GM12892 (cell line): ENCODE measurements around the gene ZBTB20.

Source experiments
- POLR2A ChIP-seq: IDR thresholded peaks from 2 replicates; pipeline ENCODE4 v1.6.1; 2011; ENCODE audit warnings: low read depth, low read length, control low read depth
- POLR2AphosphoS5 ChIP-seq: IDR thresholded peaks from 2 replicates; pipeline ENCODE4 v1.6.1; 2011; ENCODE audit warnings: low read depth, low read length, control low read depth
- TAF1 ChIP-seq: IDR thresholded peaks from 2 replicates; pipeline ENCODE4 v1.6.1; 2011; ENCODE audit warnings: low read depth, mild to moderate bottlenecking, control low read depth, low read length, borderline replicate concordance

DNA sequence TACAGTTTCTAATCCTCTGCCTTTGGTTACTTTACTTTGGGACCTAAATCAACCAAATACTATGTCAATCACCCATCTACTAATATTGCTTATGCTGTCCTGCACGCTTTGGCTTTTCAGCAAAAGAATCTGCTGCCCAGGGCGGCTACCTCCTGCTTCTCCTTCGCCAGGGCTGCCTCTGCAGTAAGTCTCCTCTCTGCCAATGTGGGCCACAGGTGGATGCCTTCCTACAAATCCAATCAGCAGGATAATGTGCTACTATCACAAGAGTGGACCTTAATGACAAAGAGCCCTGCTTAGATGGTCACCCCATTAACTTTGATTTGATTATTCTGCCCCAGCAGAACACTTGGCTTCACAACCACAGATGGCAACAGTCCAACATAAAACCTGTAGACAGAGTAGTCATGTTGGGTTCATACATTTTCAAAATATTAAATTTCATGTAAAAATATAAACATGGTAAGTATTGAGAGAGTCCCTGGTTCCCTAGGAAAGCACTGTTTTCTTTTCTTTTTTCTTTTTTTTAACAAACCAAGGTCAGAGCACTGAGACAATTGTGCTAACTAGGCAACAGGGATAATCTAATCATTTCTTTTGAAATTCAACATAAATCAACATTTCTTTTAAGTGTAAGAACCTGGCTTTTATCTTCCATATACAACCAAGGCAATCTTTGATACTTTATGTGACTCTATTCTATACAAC is 298.3 kb downstream of the ZBTB20 start:
- no peak for TF ChIP-seq TAF1
- no peak for TF ChIP-seq POLR2A
- no peak for TF ChIP-seq POLR2AphosphoS5
